Activated CD8-positive, alpha-beta T cell treated with anti-CD3 and anti-CD28 coated beads, Interleukin-2, amount 10 ng/mL, durations not matched to agents 7 days and 5 days (primary cell): Measurements from ENCODE around the gene IQCN. TPM values are rescaled to one million over a fixed set of nuclear protein-coding genes. Genes with fewer than 3 reads are reported as not detected.
A peak's percentile ranks its signal among the peaks of the same experiment; 100 is the strongest.

Experiments used
- ATAC-seq: fragments of 150-1000 bp; cut with Tn5 transposase; one replicate; pipeline ENCODE4 v1.10.0; 2021; ENCODE audit warnings: moderate library complexity
- CTCF ChIA-PET: fragments of 350-600 bp; sonication (Branson Sonifier 250); formaldehyde crosslinking; loops from one replicate; lab custom pipeline; 2021; ENCODE audit warnings: antibody characterized with exemption; lab: Charles Lee
- POLR2A ChIA-PET: fragments of 350-600 bp; sonication (Branson Sonifier 250); formaldehyde crosslinking; loops from one replicate; lab custom pipeline; 2021; ENCODE audit warnings: antibody characterized with exemption; lab: Charles Lee
- DNase-seq: peaks from one replicate; pipeline ENCODE4 v3.0.0-alpha.2; 2020
- H3K27ac Mint-ChIP-seq: one replicate; pipeline ENCODE4 v1.8.0; 2021; ENCODE audit warnings: mild to moderate bottlenecking, mixed read lengths
- H3K27me3 Mint-ChIP-seq: one replicate; pipeline ENCODE4 v1.8.0; 2021; ENCODE audit warnings: low read depth, mixed read lengths
- H3K36me3 Mint-ChIP-seq: one replicate; pipeline ENCODE4 v1.8.0; 2021; ENCODE audit warnings: low read depth, mixed read lengths
- H3K4me1 Mint-ChIP-seq: one replicate; pipeline ENCODE4 v1.8.0; 2021; ENCODE audit warnings: low read depth, mixed read lengths
- H3K4me3 Mint-ChIP-seq: one replicate; pipeline ENCODE4 v1.8.0; 2021; ENCODE audit warnings: mild to moderate bottlenecking, mixed read lengths
- H3K9me3 Mint-ChIP-seq: one replicate; pipeline ENCODE4 v1.8.0; 2022; ENCODE audit warnings: mixed read lengths; ENCODE audit not compliant: insufficient read depth
- total RNA-seq, 2 experiments: library from RNA; stranded (reverse); gene quantifications; one replicate each; pipeline ENCODE4 v1.2.3, GENCODE V29; 2021

Gene IQCN
- total RNA-seq, 2 experiments from 2014 or later = 3.7 to 4.2 TPM

DNA sequence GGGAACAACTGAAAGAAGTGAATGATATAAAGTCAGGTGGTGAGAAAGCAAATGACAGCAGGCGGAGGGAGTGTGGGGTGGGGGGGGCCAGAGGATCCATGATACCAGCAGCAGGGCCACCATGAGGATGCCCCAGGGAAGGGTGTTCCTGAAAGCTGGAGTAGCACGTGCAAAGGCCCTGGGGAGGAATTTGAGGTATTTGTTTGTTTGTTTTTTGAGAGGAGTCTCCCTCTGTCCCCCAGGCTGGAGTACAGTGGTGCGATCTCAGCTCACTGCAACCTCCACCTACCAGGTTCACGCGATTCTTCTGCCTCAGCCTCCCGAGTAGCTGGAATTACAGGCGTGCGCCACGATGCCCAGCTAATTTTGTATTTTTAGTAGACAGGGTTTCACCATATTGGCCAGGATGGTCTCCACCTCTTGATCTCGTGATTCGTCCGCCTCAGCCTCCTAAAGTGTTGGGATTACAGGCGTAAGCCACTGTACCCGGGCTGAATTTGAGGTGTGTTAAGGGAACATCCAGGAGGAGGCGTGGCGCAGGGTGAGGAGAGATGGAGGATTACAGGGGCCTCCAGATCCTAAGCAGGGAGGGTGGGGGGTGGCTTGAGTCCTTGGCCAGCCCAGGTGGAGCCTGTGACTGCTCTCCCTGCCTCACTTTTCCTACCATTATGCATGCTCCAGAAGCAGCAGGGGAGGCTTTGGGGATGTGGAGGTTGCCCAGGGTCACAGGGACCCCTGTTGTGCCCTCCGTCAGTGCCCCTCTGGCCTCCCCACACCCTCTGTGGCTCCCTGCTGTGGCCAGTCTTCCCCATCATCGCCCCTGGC is 19.6 kb upstream of the IQCN start:
- no peak for ATAC-seq
- Mint-ChIP-seq H3K4me1 (peaks cover 67% of the 10 kb centered on the region), H3K27ac (peak overlapping the region; percentile 93), H3K27me3 (no peaks in the 10 kb centered on the region), H3K36me3 (peaks cover 30% of the 10 kb centered on the region), H3K9me3 (no peaks in the 10 kb centered on the region), H3K4me3 (peak overlapping the region; percentile 89)
- ChIA-PET POLR2A (interaction anchor here (0.7 to 6.9 kb wide), 6 partner anchors 10 to 172 kb away, joined by 3 to 520 read pairs (median 37); partner anchors contain the start of genes JUND and LSM4), CTCF (interaction anchor here (1.1 to 6.6 kb wide), 8 partner anchors 9 to 35 kb away, joined by 3 to 159 read pairs (median 6); partner anchors contain the start of genes JUND and LSM4)
- no peak for DNase-seq

DNA sequence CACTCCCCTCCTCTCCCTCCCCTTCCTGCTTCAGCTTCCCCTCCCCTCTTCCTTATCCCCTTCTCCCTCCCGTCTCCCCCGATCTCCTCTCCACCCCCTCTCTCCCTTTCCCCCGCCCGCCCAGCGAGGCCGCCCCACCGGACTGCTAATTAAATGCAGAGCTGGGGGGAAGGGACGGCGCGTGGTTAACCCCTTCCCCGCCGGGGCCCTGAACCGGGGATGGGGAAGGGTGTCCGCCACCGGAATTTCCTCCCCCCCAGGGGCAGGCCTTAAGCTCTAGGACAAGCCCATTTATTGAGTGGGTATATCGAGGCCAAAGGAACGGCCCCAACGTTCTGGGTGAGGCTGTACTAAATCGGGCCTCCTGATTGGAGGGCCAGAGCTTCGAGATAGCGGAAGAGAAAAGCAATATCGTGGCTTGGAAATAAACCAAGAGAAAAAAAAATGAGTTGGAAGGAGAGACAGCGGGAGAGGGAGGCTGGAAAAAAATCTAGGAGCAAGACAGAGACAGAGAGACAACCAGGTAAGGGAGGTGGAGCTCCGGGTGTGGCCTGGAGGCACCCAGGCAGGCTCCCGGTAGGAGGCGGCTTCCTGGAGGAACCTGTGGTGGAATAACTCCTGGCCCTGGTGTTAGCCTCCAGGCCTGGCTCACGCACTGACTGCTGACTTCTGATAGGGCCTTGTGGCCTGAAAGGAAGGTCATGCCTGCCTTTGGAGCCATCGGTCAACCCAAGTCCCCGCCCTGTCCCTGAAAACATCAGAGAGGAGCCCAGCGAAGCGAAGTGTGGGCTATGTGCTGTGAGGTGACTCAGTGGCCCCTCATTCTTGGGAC is 18.8 kb upstream of the IQCN start:
- H3K27ac Mint-ChIP-seq = peak overlapping the region; percentile 93
- H3K9me3 Mint-ChIP-seq = no peaks in the 10 kb centered on the region
- POLR2A ChIA-PET = interaction anchor here (0.7 to 6.9 kb wide), 12 partner anchors 10 to 171 kb away, joined by 3 to 520 read pairs (median 6); partner anchors contain the start of genes IQCN, JUND and LSM4
- CTCF ChIA-PET = interaction anchor here (1.0 to 6.6 kb wide), 10 partner anchors 8 to 36 kb away, joined by 3 to 159 read pairs (median 4); partner anchors contain the start of genes JUND and LSM4
- no peaks in the 10 kb centered on the region for H3K27me3 Mint-ChIP-seq
- DNase-seq (peak; percentile 74), ATAC-seq (peak; percentile 1)
- peaks cover 30% of the 10 kb centered on the region for H3K36me3 Mint-ChIP-seq
- peak overlapping the region; percentile 89 for H3K4me3 Mint-ChIP-seq
- peaks cover 69% of the 10 kb centered on the region for H3K4me1 Mint-ChIP-seq

DNA sequence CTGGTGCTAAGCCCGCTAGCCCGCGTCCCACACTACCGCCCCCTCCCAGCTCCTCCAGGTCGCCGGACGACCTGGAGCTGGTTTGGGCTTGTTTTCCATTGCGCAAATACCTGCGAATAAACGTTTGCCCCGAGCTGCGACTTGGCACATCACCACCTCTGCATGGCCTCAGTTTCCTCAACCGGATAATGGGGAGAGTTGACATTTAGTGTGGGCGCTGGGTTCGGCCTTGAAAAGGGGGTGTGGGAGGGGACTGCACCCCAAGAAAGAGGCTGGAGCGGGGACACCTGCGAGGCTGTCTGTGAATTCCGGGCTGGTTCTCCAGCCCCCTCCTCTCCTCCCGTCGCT is 18.2 kb upstream of the IQCN start:
- peak overlapping the region; percentile 93 for H3K27ac Mint-ChIP-seq
- no peaks in the 10 kb centered on the region for H3K9me3 Mint-ChIP-seq

DNA sequence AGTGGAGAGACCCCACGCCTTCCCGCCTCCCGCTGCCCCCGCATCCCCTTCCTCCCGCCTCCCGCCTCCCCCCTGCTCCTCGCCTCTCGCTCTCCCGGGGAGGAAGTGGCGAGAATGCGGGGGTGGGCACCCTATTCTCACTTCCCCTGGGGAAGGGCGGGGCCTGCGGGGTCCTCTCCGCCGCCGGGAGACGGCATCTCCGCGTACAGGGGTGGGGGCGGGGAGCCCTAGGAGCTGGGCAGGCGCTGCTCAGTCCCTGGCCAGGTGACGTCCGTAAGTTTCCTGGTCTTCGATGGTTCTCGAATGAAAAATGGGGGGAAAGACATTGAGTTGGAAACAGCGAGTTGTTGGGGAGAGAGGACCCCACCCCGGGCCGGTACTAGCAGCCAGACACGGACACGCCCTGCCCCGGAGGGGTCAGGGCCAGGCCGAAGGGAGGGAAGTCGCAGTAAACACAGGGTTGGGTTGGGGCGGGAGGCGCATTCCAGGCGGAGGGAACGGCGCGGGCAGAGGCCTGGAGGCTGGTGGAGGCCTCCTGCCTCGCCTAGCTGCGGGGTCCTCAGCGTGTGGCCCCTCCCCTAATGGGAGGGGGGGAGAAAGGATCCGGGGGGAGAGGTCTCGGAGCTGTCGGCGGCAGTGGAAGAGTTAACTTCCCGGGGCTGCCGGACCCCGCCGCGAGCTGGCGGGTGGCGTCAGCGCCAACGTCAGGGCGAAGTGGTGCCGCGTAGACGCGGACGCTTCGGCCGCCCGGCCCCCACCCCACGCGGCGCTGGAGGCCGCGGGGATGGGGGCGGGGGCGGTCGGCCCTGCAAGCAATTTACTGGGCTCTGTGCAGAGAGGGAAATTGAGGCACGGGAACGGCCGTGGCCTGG is 17.6 kb upstream of the IQCN start:
- peak overlapping the region; percentile 89 for H3K4me3 Mint-ChIP-seq
- POLR2A ChIA-PET = interaction anchor here (0.9 to 6.9 kb wide), 11 partner anchors 11 to 125 kb away, joined by 3 to 520 read pairs (median 7); partner anchors contain the start of genes IQCN, JUND and LSM4
- CTCF ChIA-PET = interaction anchor here (0.6 to 6.6 kb wide), 5 partner anchors 12 to 30 kb away, joined by 3 to 159 read pairs (median 32); partner anchors contain the start of genes JUND and LSM4
- peaks cover 72% of the 10 kb centered on the region for H3K4me1 Mint-ChIP-seq
- no peaks in the 10 kb centered on the region for H3K9me3 Mint-ChIP-seq
- peak overlapping the region; percentile 93 for H3K27ac Mint-ChIP-seq
- ATAC-seq = peak; percentile 41
- DNase-seq = peak; percentile 93
- peaks cover 23% of the 10 kb centered on the region for H3K36me3 Mint-ChIP-seq
- no peaks in the 10 kb centered on the region for H3K27me3 Mint-ChIP-seq

More for the DNA sequence above, 18.2 kb upstream of the IQCN start:
- ATAC-seq (no peak), DNase-seq (peak; percentile 59)
- Mint-ChIP-seq H3K4me1 (peaks cover 70% of the 10 kb centered on the region), H3K27me3 (no peaks in the 10 kb centered on the region), H3K4me3 (peak overlapping the region; percentile 89), H3K36me3 (peaks cover 27% of the 10 kb centered on the region)
- ChIA-PET CTCF (interaction anchor here (1.0 to 6.6 kb wide), 8 partner anchors 7 to 36 kb away, joined by 3 to 159 read pairs (median 6); partner anchors contain the start of genes JUND and LSM4), POLR2A (interaction anchor here (0.9 to 6.9 kb wide), 11 partner anchors 11 to 124 kb away, joined by 3 to 520 read pairs (median 7); partner anchors contain the start of genes IQCN, JUND and LSM4)

DNA sequence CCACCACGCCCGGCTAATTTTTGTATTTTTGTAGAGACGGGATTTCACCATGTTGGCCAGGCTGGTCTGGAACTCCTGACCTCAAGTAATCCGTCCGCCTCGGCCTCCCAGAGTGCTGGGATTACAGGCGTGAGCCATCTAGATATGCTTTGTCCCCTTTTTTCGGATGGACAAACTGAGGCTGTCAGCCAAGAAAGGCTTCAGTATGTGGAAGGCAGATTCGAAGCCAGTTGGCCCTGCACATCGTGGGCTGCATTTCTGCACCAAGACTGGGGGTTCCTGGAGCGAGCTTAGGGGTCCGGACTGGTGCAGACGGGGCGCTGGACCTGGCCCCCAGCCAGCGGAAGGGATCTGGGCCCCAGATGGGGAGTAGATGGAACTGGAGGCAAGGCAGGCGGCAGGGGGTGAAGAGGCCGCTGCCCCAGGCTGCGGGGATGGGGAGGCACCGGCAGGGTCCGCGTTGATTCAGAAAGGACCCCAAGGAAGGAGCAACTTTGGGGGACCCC is 16.8 kb upstream of the IQCN start:
- H3K27ac Mint-ChIP-seq = peak overlapping the region; percentile 93
- peak overlapping the region; percentile 89 for H3K4me3 Mint-ChIP-seq
- H3K27me3 Mint-ChIP-seq = no peaks in the 10 kb centered on the region
- CTCF ChIA-PET = interaction anchor here (1.0 to 6.6 kb wide), 4 partner anchors 11 to 37 kb away, joined by 3 to 159 read pairs (median 42); partner anchors contain the start of genes JUND and LSM4
- DNase-seq (peak; percentile 60), ATAC-seq (peak; percentile 1)
- H3K36me3 Mint-ChIP-seq = peaks cover 18% of the 10 kb centered on the region
- POLR2A ChIA-PET = interaction anchor here (1.0 to 6.9 kb wide), 4 partner anchors 11 to 30 kb away, joined by 4 to 520 read pairs (median 110); partner anchors contain the start of genes JUND and LSM4
- H3K9me3 Mint-ChIP-seq = no peaks in the 10 kb centered on the region
- peaks cover 73% of the 10 kb centered on the region for H3K4me1 Mint-ChIP-seq

DNA sequence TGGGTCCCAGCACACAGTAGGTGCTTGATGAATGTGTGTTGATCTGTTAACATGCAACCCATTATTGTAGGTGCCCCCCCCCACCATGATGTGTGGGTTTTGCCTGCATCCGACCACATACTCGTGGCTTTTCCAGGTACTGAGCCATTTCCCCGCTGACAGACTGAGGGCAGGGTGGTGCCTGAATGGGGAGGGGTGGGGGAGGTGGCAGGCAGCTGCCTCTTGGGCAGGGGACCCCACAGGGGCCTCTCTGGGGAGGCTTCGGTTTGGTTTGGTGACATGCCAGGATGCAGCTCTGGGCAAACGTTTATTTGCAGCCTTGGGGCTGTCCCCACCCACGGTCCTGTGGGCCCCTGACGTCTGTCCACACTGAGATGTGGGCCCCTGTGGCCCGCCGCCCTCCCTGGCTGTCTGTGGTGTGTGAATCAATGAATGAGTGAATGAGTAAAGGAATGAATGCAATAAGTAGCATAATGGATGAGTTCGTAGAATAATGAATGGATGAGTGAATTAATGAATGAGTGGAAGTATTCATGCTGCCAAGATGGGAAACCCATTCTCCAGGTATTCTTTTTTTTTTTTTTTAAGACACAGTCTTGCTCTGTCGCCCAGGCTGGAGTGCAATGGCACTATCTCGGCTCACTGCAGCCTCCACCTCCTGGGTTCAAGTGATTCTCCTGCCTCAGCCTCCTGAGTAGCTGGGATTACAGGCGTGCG is 16.2 kb upstream of the IQCN start:
- CTCF ChIA-PET = interaction anchor here (0.6 to 6.6 kb wide), 4 partner anchors 11 to 126 kb away, joined by 3 to 159 read pairs (median 28); partner anchors contain the start of gene JUND
- Mint-ChIP-seq H3K4me3 (peak overlapping the region; percentile 89), H3K27ac (peak overlapping the region; percentile 93), H3K27me3 (no peaks in the 10 kb centered on the region), H3K4me1 (peaks cover 71% of the 10 kb centered on the region), H3K36me3 (peaks cover 17% of the 10 kb centered on the region), H3K9me3 (no peaks in the 10 kb centered on the region)
- peak; percentile 95 for DNase-seq
- POLR2A ChIA-PET = interaction anchor here (1.0 to 6.9 kb wide), 4 partner anchors 10 to 31 kb away, joined by 4 to 520 read pairs (median 110); partner anchors contain the start of genes JUND and LSM4
- ATAC-seq = peak; percentile 43

DNA sequence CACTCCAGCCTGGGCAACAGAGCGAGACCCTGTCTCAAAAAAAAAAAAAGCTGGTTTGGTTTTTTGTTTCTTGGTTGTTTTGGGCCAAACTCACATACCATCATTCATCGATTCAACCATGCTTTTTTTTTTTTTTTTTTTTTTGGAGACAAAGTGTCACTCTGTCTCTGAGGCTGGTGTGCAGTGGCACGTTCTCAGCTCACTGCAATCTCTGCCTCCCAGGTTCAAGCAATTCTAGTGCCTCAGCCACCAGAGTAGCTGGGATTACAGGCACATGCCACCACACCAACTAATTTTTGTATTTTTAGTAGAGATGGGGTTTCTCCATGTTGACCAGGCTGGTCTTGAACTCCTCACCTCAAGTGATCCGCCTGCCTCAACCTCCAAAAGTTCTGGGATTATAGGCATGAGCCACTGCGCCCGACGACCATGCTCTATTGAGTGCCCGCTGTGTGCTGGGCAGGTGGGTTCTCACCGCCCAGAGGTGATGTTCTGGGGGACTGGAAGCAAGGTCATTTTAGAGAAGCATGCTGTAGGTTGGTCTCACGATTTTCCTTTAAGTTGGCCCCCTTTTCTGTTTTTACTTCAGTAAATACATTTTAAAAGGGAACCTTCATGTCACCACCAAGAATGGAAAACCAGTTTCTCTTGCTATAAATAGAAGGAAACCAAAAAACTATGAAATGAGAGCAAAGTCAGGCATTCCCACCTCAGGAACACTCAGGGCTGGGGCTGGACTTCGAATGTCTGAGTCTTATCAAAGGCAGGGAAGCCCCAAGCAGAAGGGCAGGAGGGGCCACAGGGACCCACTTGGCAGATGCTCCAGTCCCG is 15.4 kb upstream of the IQCN start:
- peak; percentile 12 for ATAC-seq
- CTCF ChIA-PET = interaction anchor here (0.6 to 6.6 kb wide), 4 partner anchors 10 to 127 kb away, joined by 3 to 159 read pairs (median 28); partner anchors contain the start of gene JUND
- peaks cover 19% of the 10 kb centered on the region for H3K36me3 Mint-ChIP-seq
- H3K4me1 Mint-ChIP-seq = peaks cover 71% of the 10 kb centered on the region
- peak overlapping the region; percentile 89 for H3K4me3 Mint-ChIP-seq
- no peaks in the 10 kb centered on the region for H3K9me3 Mint-ChIP-seq
- no peaks in the 10 kb centered on the region for H3K27me3 Mint-ChIP-seq
- POLR2A ChIA-PET = interaction anchor here (1.1 to 6.9 kb wide), 4 partner anchors 9 to 32 kb away, joined by 3 to 520 read pairs (median 110); partner anchors contain the start of genes JUND and LSM4
- peak overlapping the region; percentile 93 for H3K27ac Mint-ChIP-seq
- DNase-seq = no peak

DNA sequence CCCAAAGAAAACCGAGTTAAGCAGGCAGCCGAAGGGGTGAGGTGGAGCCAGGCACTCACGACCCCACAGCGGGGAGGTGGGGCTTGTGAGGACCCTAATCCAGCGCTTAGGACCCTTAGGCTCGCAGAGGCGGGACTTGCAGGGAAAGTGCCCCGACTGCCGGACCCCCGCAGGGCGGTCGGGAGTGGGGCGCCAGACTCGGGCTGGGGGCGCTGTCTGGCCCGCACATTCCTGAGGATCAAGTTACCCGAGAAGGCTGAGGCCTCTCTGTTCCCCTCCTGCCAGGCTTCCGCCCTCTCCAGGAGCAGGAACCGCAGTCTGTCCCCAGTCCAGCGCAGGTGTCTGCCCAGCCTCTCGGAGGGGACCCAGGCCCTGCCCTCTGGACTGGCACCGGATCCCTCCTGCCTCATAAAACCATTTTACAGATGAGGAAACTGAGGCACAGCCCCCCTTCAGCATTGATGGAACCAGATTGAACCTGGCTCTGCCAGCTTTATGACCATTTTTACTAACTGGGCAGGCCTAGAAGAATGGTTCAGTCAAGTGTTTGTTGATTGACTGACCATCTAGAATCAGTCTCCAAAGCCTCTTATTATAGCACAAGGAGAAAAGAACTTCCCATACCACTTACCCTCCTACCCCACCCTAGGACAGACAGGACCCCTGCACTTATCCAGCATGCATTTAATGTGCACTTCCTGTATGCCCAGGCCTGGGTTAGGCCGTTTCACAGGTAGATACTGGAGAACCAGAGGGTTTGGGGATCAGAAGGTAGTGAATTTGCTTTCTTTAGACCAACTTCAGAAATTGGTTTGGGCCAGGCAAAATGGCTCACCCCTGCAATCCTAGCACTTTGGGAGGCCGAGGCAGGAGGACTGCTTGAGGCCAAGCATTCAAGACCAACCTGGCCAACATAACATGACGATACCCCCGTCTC is 13.9 kb upstream of the IQCN start:
- CTCF ChIA-PET = interaction anchor here (1.3 to 6.6 kb wide), 2 partner anchors 8 to 40 kb away, joined by 3 to 159 read pairs; partner anchors contain the start of gene JUND
- H3K4me1 Mint-ChIP-seq = peaks cover 64% of the 10 kb centered on the region
- H3K36me3 Mint-ChIP-seq = peaks cover 17% of the 10 kb centered on the region
- POLR2A ChIA-PET = interaction anchor here (0.5 to 6.9 kb wide), 4 partner anchors 8 to 24 kb away, joined by 3 to 520 read pairs (median 80); partner anchors contain the start of gene JUND
- peak overlapping the region; percentile 43 for H3K27ac Mint-ChIP-seq
- ATAC-seq (no peak), DNase-seq (no peak)
- H3K9me3 Mint-ChIP-seq = no peaks in the 10 kb centered on the region
- H3K4me3 Mint-ChIP-seq = no peak overlapping the region
- H3K27me3 Mint-ChIP-seq = no peaks in the 10 kb centered on the region
